ENCODE measurements around the gene PAK5. TPM values are rescaled to one million over a fixed set of nuclear protein-coding genes. Genes with fewer than 3 reads are reported as not detected.

The PAK5 gene
- total and polyA plus RNA-seq, 3 experiments from 2014 or later: not detected

GRCh38 chr20:9591080-9591479 is 247.8 kb downstream of the PAK5 start:
- POLR2A ChIA-PET: no interaction called here
- CTCF ChIA-PET: no interaction called here
- DNase-seq: no peak
- H3K27me3 ChIP-seq (ENCODE audit: insufficient read depth, low read length, poor library complexity, severe bottlenecking): no peaks in the 10 kb centered on the region
- H3K4me3 ChIP-seq (ENCODE audit: low read length): no peak overlapping the region
- H3K4me3 Mint-ChIP-seq: no peak overlapping the region
- H3K27me3 Mint-ChIP-seq: peaks cover 0 to 2% of the 10 kb centered on the region in 2 donors
- no peaks in the 10 kb centered on the region for H3K4me1 ChIP-seq (ENCODE audit: insufficient read depth, low read length)
- no peak overlapping the region for H3K27ac ChIP-seq (ENCODE audit: low read depth, low read length)
- no peaks in the 10 kb centered on the region for H3K36me3 ChIP-seq (ENCODE audit: insufficient read depth, low read length)
- H3K9me3 Mint-ChIP-seq: peaks cover 0 to 5% (median 0%) of the 10 kb centered on the region in 5 donors
- no peaks in the 10 kb centered on the region for H3K9me3 ChIP-seq (ENCODE audit: low read length)
- H3K4me1 Mint-ChIP-seq: no peaks in the 10 kb centered on the region
- H3K27ac Mint-ChIP-seq: no peak overlapping the region
- no peaks in the 10 kb centered on the region for H3K36me3 Mint-ChIP-seq

- no peaks in the 10 kb centered on the region for H3K36me3 ChIP-seq (ENCODE audit: insufficient read depth, low read length)
- no peak overlapping the region for H3K4me3 Mint-ChIP-seq
- H3K4me1 ChIP-seq (ENCODE audit: insufficient read depth, low read length): no peaks in the 10 kb centered on the region
- peaks cover 0 to 3% (median 0%) of the 10 kb centered on the region in 5 donors for H3K9me3 Mint-ChIP-seq
- no peak for DNase-seq
- CTCF ChIA-PET: no interaction called here
- no peak overlapping the region for H3K27ac ChIP-seq (ENCODE audit: low read depth, low read length)
- POLR2A ChIA-PET: no interaction called here
- H3K27me3 Mint-ChIP-seq: peaks cover 0 to 2% of the 10 kb centered on the region in 2 donors
- H3K27ac Mint-ChIP-seq: no peak overlapping the region
- no peaks in the 10 kb centered on the region for H3K36me3 Mint-ChIP-seq
- H3K4me1 Mint-ChIP-seq: no peaks in the 10 kb centered on the region
- H3K9me3 ChIP-seq (ENCODE audit: low read length): no peaks in the 10 kb centered on the region
- no peak overlapping the region for H3K4me3 ChIP-seq (ENCODE audit: low read length)
- H3K27me3 ChIP-seq (ENCODE audit: insufficient read depth, low read length, poor library complexity, severe bottlenecking): no peaks in the 10 kb centered on the region
Measured at GRCh38 chr20:9590189-9590588, 248.7 kb downstream of the PAK5 start.

GRCh38 chr20:9588706-9589105 is 250.2 kb downstream of the PAK5 start:
- H3K27ac ChIP-seq (ENCODE audit: low read depth, low read length): no peak overlapping the region
- no peak for DNase-seq
- no peak overlapping the region for H3K4me3 ChIP-seq (ENCODE audit: low read length)
- ChIA-PET POLR2A (no interaction called here), CTCF (interaction anchor here (0.9 kb wide), 1 partner anchor 12 kb away, joined by 3 read pairs; no protein-coding TSS in a partner anchor)
- Mint-ChIP-seq H3K9me3 (peaks cover 0 to 3% (median 0%) of the 10 kb centered on the region in 5 donors), H3K4me1 (no peaks in the 10 kb centered on the region), H3K4me3 (no peak overlapping the region), H3K27me3 (peaks cover 0 to 2% of the 10 kb centered on the region in 2 donors), H3K36me3 (no peaks in the 10 kb centered on the region), H3K27ac (no peak overlapping the region)
- H3K9me3 ChIP-seq (ENCODE audit: low read length): no peaks in the 10 kb centered on the region
- no peaks in the 10 kb centered on the region for H3K27me3 ChIP-seq (ENCODE audit: insufficient read depth, low read length, poor library complexity, severe bottlenecking)
- H3K36me3 ChIP-seq (ENCODE audit: insufficient read depth, low read length): no peaks in the 10 kb centered on the region
- H3K4me1 ChIP-seq (ENCODE audit: insufficient read depth, low read length): no peaks in the 10 kb centered on the region

GRCh38 chr20:9583151-9583550 is 255.7 kb downstream of the PAK5 start:
- Histone ChIP-seq H3K4me3 (ENCODE audit: low read length) (no peak overlapping the region), H3K4me1 (ENCODE audit: insufficient read depth, low read length) (no peaks in the 10 kb centered on the region), H3K27ac (ENCODE audit: low read depth, low read length) (no peak overlapping the region), H3K9me3 (ENCODE audit: low read length) (no peaks in the 10 kb centered on the region), H3K36me3 (ENCODE audit: insufficient read depth, low read length) (no peaks in the 10 kb centered on the region), H3K27me3 (ENCODE audit: insufficient read depth, low read length, poor library complexity, severe bottlenecking) (no peaks in the 10 kb centered on the region)
- H3K36me3 Mint-ChIP-seq: no peaks in the 10 kb centered on the region
- H3K27me3 Mint-ChIP-seq: no peaks in the 10 kb centered on the region
- DNase-seq: no peak
- POLR2A ChIA-PET: no interaction called here
- no peak overlapping the region for H3K27ac Mint-ChIP-seq
- H3K4me3 Mint-ChIP-seq: no peak overlapping the region
- no peaks in the 10 kb centered on the region for H3K4me1 Mint-ChIP-seq
- CTCF ChIA-PET: no interaction called here
- H3K9me3 Mint-ChIP-seq: peaks cover 0 to 2% (median 0%) of the 10 kb centered on the region in 5 donors

- ChIA-PET POLR2A (no interaction called here), CTCF (no interaction called here)
- no peaks in the 10 kb centered on the region for H3K4me1 Mint-ChIP-seq
Measured at GRCh38 chr20:9582137-9582536, 256.7 kb downstream of the PAK5 start.

GRCh38 chr20:9581509-9581908 is 257.4 kb downstream of the PAK5 start:
- H3K27ac Mint-ChIP-seq: no peak overlapping the region
- no peak for DNase-seq
- Histone ChIP-seq H3K36me3 (ENCODE audit: insufficient read depth, low read length) (no peaks in the 10 kb centered on the region), H3K4me3 (ENCODE audit: low read length) (no peak overlapping the region), H3K9me3 (ENCODE audit: low read length) (no peaks in the 10 kb centered on the region), H3K27ac (ENCODE audit: low read depth, low read length) (no peak overlapping the region), H3K27me3 (ENCODE audit: insufficient read depth, low read length, poor library complexity, severe bottlenecking) (no peaks in the 10 kb centered on the region), H3K4me1 (ENCODE audit: insufficient read depth, low read length) (no peaks in the 10 kb centered on the region)
- H3K9me3 Mint-ChIP-seq: peaks cover 0 to 2% (median 0%) of the 10 kb centered on the region in 5 donors
- ChIA-PET POLR2A (no interaction called here), CTCF (no interaction called here)
- H3K27me3 Mint-ChIP-seq: peaks cover 0 to 1% of the 10 kb centered on the region in 2 donors
- H3K36me3 Mint-ChIP-seq: no peaks in the 10 kb centered on the region
- H3K4me3 Mint-ChIP-seq: no peak overlapping the region
- H3K4me1 Mint-ChIP-seq: no peaks in the 10 kb centered on the region

More at GRCh38 chr20:9582137-9582536, 256.7 kb downstream of the PAK5 start:
- no peak for DNase-seq
- H3K9me3 Mint-ChIP-seq: peaks cover 0 to 2% (median 0%) of the 10 kb centered on the region in 5 donors
- no peaks in the 10 kb centered on the region for H3K27me3 Mint-ChIP-seq
- no peak overlapping the region for H3K4me3 Mint-ChIP-seq
- H3K27me3 ChIP-seq (ENCODE audit: insufficient read depth, low read length, poor library complexity, severe bottlenecking): no peaks in the 10 kb centered on the region
- no peak overlapping the region for H3K4me3 ChIP-seq (ENCODE audit: low read length)
- no peak overlapping the region for H3K27ac ChIP-seq (ENCODE audit: low read depth, low read length)
- H3K9me3 ChIP-seq (ENCODE audit: low read length): no peaks in the 10 kb centered on the region
- no peaks in the 10 kb centered on the region for H3K4me1 ChIP-seq (ENCODE audit: insufficient read depth, low read length)
- no peak overlapping the region for H3K27ac Mint-ChIP-seq
- H3K36me3 ChIP-seq (ENCODE audit: insufficient read depth, low read length): no peaks in the 10 kb centered on the region
- H3K36me3 Mint-ChIP-seq: no peaks in the 10 kb centered on the region

GRCh38 chr20:9578594-9578993 is 260.3 kb downstream of the PAK5 start:
- Mint-ChIP-seq H3K36me3 (no peaks in the 10 kb centered on the region), H3K9me3 (peaks cover 0 to 3% (median 1%) of the 10 kb centered on the region in 5 donors), H3K4me3 (no peak overlapping the region), H3K27me3 (peaks cover 0 to 1% of the 10 kb centered on the region in 2 donors), H3K4me1 (no peaks in the 10 kb centered on the region), H3K27ac (no peak overlapping the region)
- no peaks in the 10 kb centered on the region for H3K4me1 ChIP-seq (ENCODE audit: insufficient read depth, low read length)
- H3K9me3 ChIP-seq (ENCODE audit: low read length): no peaks in the 10 kb centered on the region
- CTCF ChIA-PET: no interaction called here
- no peak overlapping the region for H3K27ac ChIP-seq (ENCODE audit: low read depth, low read length)
- POLR2A ChIA-PET: no interaction called here
- no peaks in the 10 kb centered on the region for H3K36me3 ChIP-seq (ENCODE audit: insufficient read depth, low read length)
- H3K27me3 ChIP-seq (ENCODE audit: insufficient read depth, low read length, poor library complexity, severe bottlenecking): no peaks in the 10 kb centered on the region
- no peak overlapping the region for H3K4me3 ChIP-seq (ENCODE audit: low read length)
- no peak for DNase-seq

GRCh38 chr20:9577397-9577796 is 261.5 kb downstream of the PAK5 start:
- Mint-ChIP-seq H3K4me1 (no peaks in the 10 kb centered on the region), H3K9me3 (peaks cover 0 to 3% (median 2%) of the 10 kb centered on the region in 5 donors), H3K4me3 (no peak overlapping the region), H3K27ac (no peak overlapping the region), H3K27me3 (peaks cover 0 to 1% of the 10 kb centered on the region in 2 donors), H3K36me3 (no peaks in the 10 kb centered on the region)
- no peak for DNase-seq
- Histone ChIP-seq H3K4me3 (ENCODE audit: low read length) (no peak overlapping the region), H3K27ac (ENCODE audit: low read depth, low read length) (no peak overlapping the region), H3K9me3 (ENCODE audit: low read length) (no peaks in the 10 kb centered on the region), H3K4me1 (ENCODE audit: insufficient read depth, low read length) (no peaks in the 10 kb centered on the region), H3K36me3 (ENCODE audit: insufficient read depth, low read length) (no peaks in the 10 kb centered on the region), H3K27me3 (ENCODE audit: insufficient read depth, low read length, poor library complexity, severe bottlenecking) (no peaks in the 10 kb centered on the region)
- POLR2A ChIA-PET: no interaction called here
- CTCF ChIA-PET: no interaction called here

GRCh38 chr20:9576695-9577094 is 262.2 kb downstream of the PAK5 start:
- no peak overlapping the region for H3K27ac ChIP-seq (ENCODE audit: low read depth, low read length)
- H3K4me3 ChIP-seq (ENCODE audit: low read length): no peak overlapping the region
- H3K4me1 ChIP-seq (ENCODE audit: insufficient read depth, low read length): no peaks in the 10 kb centered on the region
- ChIA-PET CTCF (no interaction called here), POLR2A (no interaction called here)
- H3K36me3 Mint-ChIP-seq: no peaks in the 10 kb centered on the region
- no peak for DNase-seq
- H3K27me3 ChIP-seq (ENCODE audit: insufficient read depth, low read length, poor library complexity, severe bottlenecking): no peaks in the 10 kb centered on the region
- no peaks in the 10 kb centered on the region for H3K9me3 ChIP-seq (ENCODE audit: low read length)
- peaks cover 0 to 1% of the 10 kb centered on the region in 2 donors for H3K27me3 Mint-ChIP-seq
- no peaks in the 10 kb centered on the region for H3K36me3 ChIP-seq (ENCODE audit: insufficient read depth, low read length)
- H3K4me3 Mint-ChIP-seq: no peak overlapping the region
- H3K4me1 Mint-ChIP-seq: no peaks in the 10 kb centered on the region
- H3K27ac Mint-ChIP-seq: no peak overlapping the region
- H3K9me3 Mint-ChIP-seq: peaks cover 0 to 3% (median 2%) of the 10 kb centered on the region in 5 donors

Data from CD8-positive, alpha-beta memory T cell (primary cell).